GM19193 (cell line): ENCODE measurements around the gene NPDC1.

Source experiments
- POLR2A ChIP-seq: IDR thresholded peaks from 4 replicates; pipeline ENCODE4 v1.6.1; 2011; ENCODE audit not compliant: insufficient read depth, insufficient read length; ENCODE audit errors: extremely low read depth

NPDC1 gene

GRCh38 chr9:137046088-137046787 is at the start of gene NPDC1:
Gene NPDC1, minus strand, starts transcription at chr9:137046177. Its CDS starts 188 bp downstream, at chr9:137045989.
- no peak for TF ChIP-seq POLR2A

- no peak for TF ChIP-seq POLR2A
Measured at GRCh38 chr9:137089232-137089947, 43.4 kb upstream of the NPDC1 start.

GRCh38 chr9:137088121-137088520 is 42.1 kb upstream of the NPDC1 start:
- no peak for TF ChIP-seq POLR2A

- TF ChIP-seq POLR2A = no peak
Measured at GRCh38 chr9:137087409-137087925, 41.5 kb upstream of the NPDC1 start.

GRCh38 chr9:137086531-137087408 is 40.8 kb upstream of the NPDC1 start, which contains the start of gene MAN1B1:
Gene MAN1B1, plus strand, starts transcription at chr9:137086985. Its CDS starts 15 bp downstream, at chr9:137087000.
- peak; percentile 70 for TF ChIP-seq POLR2A

- no peak for TF ChIP-seq POLR2A
Measured at GRCh38 chr9:137085920-137086530, 40.0 kb upstream of the NPDC1 start.

- no peak for TF ChIP-seq POLR2A
Measured at GRCh38 chr9:137084526-137084925, 38.5 kb upstream of the NPDC1 start.

GRCh38 chr9:137083394-137084004 is 37.5 kb upstream of the NPDC1 start:
- no peak for TF ChIP-seq POLR2A

GRCh38 chr9:137082925-137083290 is 36.9 kb upstream of the NPDC1 start:
- no peak for TF ChIP-seq POLR2A

GRCh38 chr9:137082222-137082924 is 36.4 kb upstream of the NPDC1 start:
- no peak for TF ChIP-seq POLR2A

- TF ChIP-seq POLR2A = no peak
Measured at GRCh38 chr9:137080260-137081122, 34.5 kb upstream of the NPDC1 start.

GRCh38 chr9:137079401-137079787 is 33.4 kb upstream of the NPDC1 start:
- no peak for TF ChIP-seq POLR2A
